GM11168 (cell line): Measurements from ENCODE around the gene LAMC3.
"Not testable (repeated sequence)": the region's sequence is repeated elsewhere in the genome, so short reads cannot be mapped to it uniquely, and the experiment has no call there.

Experiments
- in situ Hi-C: fragments of 300-500 bp; cut with MboI; formaldehyde crosslinking; loops from one replicate; pipeline ENCODE4 v1.12.0; 2022; ENCODE audit warnings: low sequenced_read_pairs; ENCODE audit not compliant: unreplicated experiment

The LAMC3 gene

GRCh38 chr9:130990306-130990977 lies 18.5 kb upstream of the LAMC3 start:
- in situ Hi-C loops, result no loop called here

DNA sequence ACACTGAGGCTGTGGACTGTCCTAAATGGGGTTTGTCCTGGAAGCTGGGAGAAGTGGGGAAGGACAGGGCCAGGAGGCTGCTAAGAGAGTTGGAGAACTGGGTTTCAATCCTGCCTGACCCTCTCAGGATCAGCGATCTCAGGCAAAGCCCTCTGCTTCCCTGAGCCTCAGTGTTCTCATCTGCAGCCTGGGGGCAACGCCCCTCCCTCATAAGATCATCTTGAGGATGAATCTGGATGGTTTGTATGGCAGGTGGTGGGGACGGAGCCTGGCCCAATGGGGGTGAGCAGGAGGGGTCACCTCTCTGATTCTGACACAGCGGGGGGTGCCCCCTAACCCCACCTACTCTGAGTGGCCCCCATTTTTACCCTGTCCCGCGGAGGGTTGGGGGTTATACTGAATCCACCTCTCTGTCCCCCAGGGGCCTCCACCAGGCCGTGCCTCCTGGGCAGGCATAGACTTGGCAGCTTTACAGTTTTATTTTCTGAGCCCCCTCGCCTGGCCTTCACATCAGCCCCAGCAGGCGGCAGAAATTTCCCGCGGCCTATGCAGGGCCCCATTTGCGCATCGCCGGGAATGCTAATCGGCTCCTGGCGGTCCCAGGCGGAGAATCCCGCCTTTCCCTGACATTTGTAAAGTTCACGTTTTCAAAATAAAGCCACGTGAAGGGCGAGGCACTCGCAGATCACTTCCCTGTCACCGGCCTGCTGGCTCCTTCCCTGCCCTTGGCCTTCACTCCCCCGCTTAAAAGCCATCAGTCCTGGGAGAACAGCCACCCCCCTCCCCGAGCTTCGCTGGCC lies 17.8 kb upstream of the LAMC3 start:
- in situ Hi-C loops, result no loop called here

GRCh38 chr9:130991778-130992681 lies 16.9 kb upstream of the LAMC3 start:
- in situ Hi-C loops, result no loop called here

DNA sequence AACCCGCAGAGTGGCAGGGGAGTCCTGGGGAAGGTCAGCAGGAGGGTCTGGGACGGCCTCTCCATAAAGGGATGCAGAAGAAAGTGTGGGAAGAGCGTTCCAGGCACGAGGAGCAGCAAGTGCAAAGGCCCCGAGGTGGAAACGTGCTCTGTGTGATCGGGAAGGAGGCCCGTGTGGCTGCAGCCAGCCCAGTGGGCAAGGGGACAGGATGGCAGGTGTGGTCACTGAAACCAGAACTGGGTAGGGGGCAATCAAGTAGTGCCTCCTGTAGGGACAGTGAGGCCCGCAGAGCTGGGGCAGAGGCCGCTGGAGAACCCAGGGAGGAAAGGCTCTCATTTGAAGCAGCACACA lies 16.3 kb upstream of the LAMC3 start:
- in situ Hi-C loops, result no loop called here

DNA sequence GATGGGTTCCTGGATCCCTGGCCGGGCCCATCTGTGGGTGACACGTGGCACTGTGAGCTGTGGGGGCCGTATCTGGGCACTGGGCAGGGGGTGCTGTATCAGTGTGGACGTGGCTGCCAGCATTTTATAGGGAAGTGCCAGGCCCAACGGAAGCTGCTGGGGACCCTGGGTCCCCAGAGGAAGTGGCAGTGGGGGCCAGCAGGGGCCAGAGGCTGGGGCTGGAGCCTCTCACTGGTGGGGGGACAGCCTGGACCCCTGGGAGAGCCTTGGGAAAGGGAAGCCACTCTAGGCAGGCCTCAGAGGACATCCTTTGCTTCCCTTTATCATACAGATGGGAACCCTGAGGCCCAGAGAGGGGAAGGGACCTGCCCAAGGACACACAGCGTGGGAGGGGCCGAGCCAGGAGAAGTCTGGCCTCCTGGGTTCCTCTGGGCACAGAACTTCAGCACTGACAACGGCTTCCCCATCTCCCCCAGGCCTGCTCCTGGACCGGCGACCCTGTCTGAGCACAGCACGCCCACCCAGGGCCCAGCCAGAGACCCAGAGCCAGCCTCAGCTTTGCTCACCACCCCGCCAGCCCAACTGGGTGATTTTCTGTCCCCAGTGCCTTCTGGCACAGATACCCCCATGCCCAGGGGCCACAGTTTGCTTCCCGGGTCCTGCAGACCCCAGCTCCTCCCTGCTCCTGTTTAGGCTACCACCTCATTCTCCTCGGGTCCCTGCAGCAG lies 15.5 kb upstream of the LAMC3 start:
- in situ Hi-C loops, result no loop called here

- in situ Hi-C loops, result no loop called here
Measured at GRCh38 chr9:130994135-130995085, 14.6 kb upstream of the LAMC3 start.

- in situ Hi-C loops, result no loop called here
Measured at GRCh38 chr9:130995086-130996011, 13.6 kb upstream of the LAMC3 start.

- in situ Hi-C loops, result no loop called here
Measured at GRCh38 chr9:130996205-130996604, 12.8 kb upstream of the LAMC3 start.

- in situ Hi-C loops, result no loop called here
Measured at GRCh38 chr9:130996676-130997394, 12.1 kb upstream of the LAMC3 start.

GRCh38 chr9:130997395-130997684 lies 11.6 kb upstream of the LAMC3 start:
- in situ Hi-C loops, result no loop called here

DNA sequence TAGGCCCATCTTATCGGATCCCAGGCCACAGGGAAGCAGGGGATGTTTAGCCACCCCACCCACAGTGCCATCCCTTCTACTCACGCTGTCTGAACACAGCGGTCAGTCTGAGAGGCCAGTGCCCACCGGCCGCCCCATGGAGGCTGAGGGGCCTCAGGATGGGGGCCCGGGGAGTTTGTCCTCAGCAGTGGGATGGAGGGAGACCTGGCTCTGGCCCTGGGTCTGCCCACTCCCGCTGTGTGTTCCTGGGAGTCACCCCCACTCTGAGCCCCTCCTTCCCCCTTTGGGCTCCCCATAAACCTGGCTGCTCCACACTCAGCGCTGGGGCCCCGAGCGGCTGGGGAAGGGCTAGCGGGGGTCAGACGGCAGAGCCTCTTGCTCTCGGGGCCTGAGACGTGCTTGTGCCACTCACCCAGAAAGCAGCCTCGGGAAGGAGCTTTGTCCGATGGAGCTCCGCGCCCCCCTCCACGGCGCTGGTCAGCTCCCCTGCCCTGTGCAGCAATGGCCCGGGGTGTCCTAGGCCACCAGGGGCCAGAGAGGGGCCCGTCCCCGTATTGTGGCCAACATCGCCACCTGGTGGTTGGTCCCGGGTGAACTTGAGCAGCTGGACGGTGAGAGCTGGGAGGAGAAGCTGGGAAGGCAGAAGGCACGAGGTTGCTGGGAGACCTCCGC lies 10.9 kb upstream of the LAMC3 start:
- in situ Hi-C loops, result no loop called here

GRCh38 chr9:130998597-130999244 lies 10.3 kb upstream of the LAMC3 start:
- in situ Hi-C loops, result no loop called here

DNA sequence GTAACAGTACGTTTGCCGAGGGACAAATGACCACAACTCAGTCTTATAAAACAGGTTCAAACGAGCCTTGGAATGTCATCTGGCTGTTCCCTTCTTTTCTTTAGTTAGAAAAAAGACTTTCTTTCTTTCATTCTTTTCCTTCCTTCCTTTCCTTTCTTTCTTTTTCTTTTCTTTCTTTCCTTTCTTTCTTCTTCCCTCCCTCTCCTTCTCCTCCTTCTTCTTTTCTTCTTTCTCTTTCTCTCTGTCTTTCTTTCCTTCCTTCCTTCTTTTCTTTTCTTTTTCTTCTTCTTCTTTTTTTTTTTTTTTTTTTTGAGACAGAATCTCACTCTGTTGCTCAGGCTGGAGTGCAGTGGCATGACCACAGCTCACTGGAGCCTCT lies 9.7 kb upstream of the LAMC3 start:
- in situ Hi-C loops, result no loop called here

DNA sequence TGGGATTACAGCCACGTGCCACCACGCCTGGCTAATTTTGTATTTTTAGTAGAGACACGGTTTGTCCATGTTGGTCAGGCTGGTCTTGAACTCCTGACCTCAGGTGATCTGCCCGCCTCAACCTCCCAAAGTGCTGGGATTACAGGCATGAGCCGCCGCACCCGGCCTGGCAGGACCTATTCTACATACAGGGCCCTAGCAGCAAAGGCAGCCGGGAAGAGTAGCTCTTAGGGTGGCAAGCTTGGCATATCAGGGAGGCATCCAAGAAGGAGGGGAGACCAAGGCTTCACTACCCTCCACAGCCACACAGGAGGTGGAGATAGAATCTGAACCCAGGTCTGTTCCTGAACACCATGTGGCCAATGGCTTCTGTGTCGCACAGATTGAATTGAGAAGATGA lies 8.4 kb upstream of the LAMC3 start:
- in situ Hi-C loops, result not testable (repeated sequence)

- in situ Hi-C loops, result no loop called here
Measured at GRCh38 chr9:131001021-131001420, 8.0 kb upstream of the LAMC3 start.

DNA sequence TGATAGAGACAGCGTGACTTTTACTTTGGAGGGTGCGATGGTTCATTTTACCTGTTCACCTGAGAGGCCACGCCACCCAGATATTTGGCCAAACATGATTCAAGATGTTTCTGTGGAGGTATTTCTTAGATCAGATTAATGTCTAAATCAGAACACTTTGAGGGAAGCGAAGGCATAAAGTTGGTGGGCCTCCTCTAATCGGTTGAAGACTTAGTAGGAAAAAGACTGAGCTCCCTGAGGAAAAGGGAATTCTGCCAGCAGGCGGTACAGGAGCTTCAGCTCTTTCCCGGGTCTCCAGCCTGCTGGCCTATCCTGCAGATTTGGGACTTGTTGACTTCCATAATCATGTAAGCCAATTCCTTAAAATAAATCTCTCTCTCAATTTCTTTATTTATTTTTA lies 7.0 kb upstream of the LAMC3 start:
- in situ Hi-C loops, result no loop called here

DNA sequence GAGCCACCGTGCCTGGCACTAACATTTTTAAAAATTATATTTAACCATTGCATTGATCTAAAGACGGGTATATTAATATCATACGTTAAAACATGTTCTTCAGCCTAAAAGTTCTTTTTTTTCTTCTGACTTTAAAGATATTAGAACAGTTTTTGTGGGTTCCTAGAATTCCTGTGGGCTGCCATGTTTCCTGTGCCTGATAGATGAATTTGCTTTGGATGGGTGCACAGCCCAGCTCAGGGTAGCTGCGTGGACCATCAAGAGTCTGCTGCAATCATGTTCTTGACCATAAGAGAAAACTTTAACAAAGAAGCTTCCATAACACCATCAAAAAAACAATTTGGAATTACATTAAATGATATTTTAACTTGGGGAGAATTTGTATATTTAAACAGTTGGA lies 2.4 kb upstream of the LAMC3 start:
- in situ Hi-C loops, result no loop called here
